ENCODE results near the gene CHAC2. TPM values are rescaled to one million over a fixed set of nuclear protein-coding genes. Genes with fewer than 3 reads are reported as not detected.
A peak's percentile ranks its signal among the peaks of the same experiment; 100 is the strongest.

The CHAC2 gene
- total and polyA plus RNA-seq, 2 of the 4 experiments (the other 2 are of a cell fraction) = 2.4 to 3.9 TPM

DNA sequence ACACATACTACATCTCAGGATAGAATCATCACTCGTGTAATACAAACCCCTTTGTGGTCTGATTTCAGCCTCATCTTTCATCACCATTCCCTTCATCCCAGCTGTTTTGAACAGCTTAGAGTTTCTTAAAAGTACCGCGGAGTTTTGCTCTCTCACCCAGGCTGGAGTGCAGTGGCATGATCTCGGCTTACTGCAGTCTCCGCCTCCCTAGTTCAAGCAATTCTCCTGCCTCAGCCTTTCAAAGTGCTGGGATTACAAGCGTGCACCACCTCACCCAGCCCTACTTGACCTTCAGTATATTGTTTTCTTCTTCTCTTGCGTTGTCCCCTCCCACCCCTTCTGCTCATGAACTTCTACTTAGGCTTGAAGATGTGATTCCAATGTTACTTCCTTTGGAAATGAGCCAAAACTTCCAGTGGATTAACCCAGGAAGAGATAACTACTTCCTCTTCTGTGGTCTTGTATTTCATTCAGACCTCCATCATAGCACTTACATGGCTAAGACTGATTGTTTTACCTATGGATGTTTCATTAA lies 35.1 kb downstream of the CHAC2 start:
- no peak overlapping the region for H2BK15ac ChIP-seq (ENCODE audit: low read depth, low read length)
- no TSS peak for BruUV-seq (replicated peaks)
- H4K20me1 ChIP-seq (ENCODE audit: insufficient read depth, low read length) = no peaks in the 10 kb centered on the region
- ATAC-seq (ENCODE audit: low read depth) = peak; percentile 77
- H3K4me3 ChIP-seq (ENCODE audit: insufficient read depth, low read depth, low read length) = no peak overlapping the region
- H3K4ac ChIP-seq (ENCODE audit: low read depth, low read length) = no peak overlapping the region
- no peak overlapping the region for H3K14ac ChIP-seq (replicated peaks; ENCODE audit: low read depth, low read length)
- H4K91ac ChIP-seq (ENCODE audit: insufficient read depth, low read depth, low read length) = no peak overlapping the region
- no peak overlapping the region for H3K18ac ChIP-seq (ENCODE audit: low read depth, low read length)
- H2BK20ac ChIP-seq (ENCODE audit: low read depth, low read length) = no peak overlapping the region
- no peak overlapping the region for H3K23ac ChIP-seq (ENCODE audit: low read depth, low read length)
- no peak overlapping the region for H3K27ac ChIP-seq (ENCODE audit: insufficient read depth, low read length)
- H3K9me1 ChIP-seq (ENCODE audit: insufficient read depth, low read length) = no peaks in the 10 kb centered on the region
- in situ Hi-C loops (cut with MboI; ENCODE audit: low sequenced_read_pairs) (no loop called here), dilution Hi-C loops (cut with HindIII; ENCODE audit: low sequenced_read_pairs, unreplicated experiment) (no loop called here), intact Hi-C loops (cut with micrococcal nuclease) (no loop called here)
- ChIA-PET CTCF (interaction anchor here (0.6 kb wide), 1 partner anchor 63 kb away, joined by 7 read pairs; no protein-coding TSS in a partner anchor), POLR2A (ENCODE audit: unreplicated experiment) (no interaction called here)
- DNase-seq = peak; percentile 27
- H2BK5ac ChIP-seq (ENCODE audit: low read depth, low read length, poor library complexity, severe bottlenecking) = no peak overlapping the region
- no peak overlapping the region for H2AFZ ChIP-seq (replicated peaks; ENCODE audit: low read length, poor library complexity)
- H3K36me3 ChIP-seq (ENCODE audit: control insufficient read depth, insufficient read depth, low read length) = peaks cover 27% of the 10 kb centered on the region
- no peak overlapping the region for H4K8ac ChIP-seq (ENCODE audit: low read depth in 2 of 2, low read length in 2 of 2)
- 31% methylated on average over 4 of the region's 7 CpGs; no CpG with 5 or more reads in 1 of the 2 experiments for WGBS, 2 experiments (ENCODE audit: extremely low coverage in 2 of 2, insufficient read length in 1 of 2)
- TF ChIP-seq MXI1 (IDR thresholded peaks at IDR 0.05; ENCODE audit: borderline replicate concordance, low read depth, low read length) (no peak), MAFK (IDR thresholded peaks at IDR 0.05; ENCODE audit: low read depth, low read length) (no peak), MAZ (IDR thresholded peaks at IDR 0.05; ENCODE audit: borderline replicate concordance, low read depth, low read length) (no peak), CHD1 (IDR thresholded peaks at IDR 0.05; ENCODE audit: low read depth, low read length) (no peak), RAD21 (IDR thresholded peaks at IDR 0.05; ENCODE audit: low read length) (no peak), RFX5 (IDR thresholded peaks at IDR 0.05; ENCODE audit: low read depth, low read length) (no peak)
- TF ChIP-seq, protein P1, sequence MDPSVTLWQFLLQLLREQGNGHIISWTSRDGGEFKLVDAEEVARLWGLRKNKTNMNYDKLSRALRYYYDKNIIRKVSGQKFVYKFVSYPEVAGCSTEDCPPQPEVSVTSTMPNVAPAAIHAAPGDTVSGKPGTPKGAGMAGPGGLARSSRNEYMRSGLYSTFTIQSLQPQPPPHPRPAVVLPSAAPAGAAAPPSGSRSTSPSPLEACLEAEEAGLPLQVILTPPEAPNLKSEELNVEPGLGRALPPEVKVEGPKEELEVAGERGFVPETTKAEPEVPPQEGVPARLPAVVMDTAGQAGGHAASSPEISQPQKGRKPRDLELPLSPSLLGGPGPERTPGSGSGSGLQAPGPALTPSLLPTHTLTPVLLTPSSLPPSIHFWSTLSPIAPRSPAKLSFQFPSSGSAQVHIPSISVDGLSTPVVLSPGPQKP (IDR thresholded peaks at IDR 0.05; ENCODE audit: borderline replicate concordance, low read depth, low read length) = no peak
- TF ChIP-seq, protein P2, sequence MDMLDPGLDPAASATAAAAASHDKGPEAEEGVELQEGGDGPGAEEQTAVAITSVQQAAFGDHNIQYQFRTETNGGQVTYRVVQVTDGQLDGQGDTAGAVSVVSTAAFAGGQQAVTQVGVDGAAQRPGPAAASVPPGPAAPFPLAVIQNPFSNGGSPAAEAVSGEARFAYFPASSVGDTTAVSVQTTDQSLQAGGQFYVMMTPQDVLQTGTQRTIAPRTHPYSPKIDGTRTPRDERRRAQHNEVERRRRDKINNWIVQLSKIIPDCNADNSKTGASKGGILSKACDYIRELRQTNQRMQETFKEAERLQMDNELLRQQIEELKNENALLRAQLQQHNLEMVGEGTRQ (IDR thresholded peaks at IDR 0.05; ENCODE audit: low read depth, low read length) = no peak
- no peak overlapping the region for H2AK5ac ChIP-seq (ENCODE audit: low read depth, low read length)
- no peaks in the 10 kb centered on the region for H3K9me3 ChIP-seq (ENCODE audit: control insufficient read depth, insufficient read depth, low read length)
- no peak overlapping the region for H3K9ac ChIP-seq (ENCODE audit: low read depth, low read length)
- H2BK120ac ChIP-seq (ENCODE audit: low read depth, low read length) = no peak overlapping the region
- no peaks in the 10 kb centered on the region for H3K27me3 ChIP-seq (ENCODE audit: control insufficient read depth, insufficient read depth, low read length)
- no peak overlapping the region for H3K56ac ChIP-seq (ENCODE audit: extremely low read depth, insufficient read depth, low read length)
- no peak overlapping the region for H2AK9ac ChIP-seq (replicated peaks; ENCODE audit: low read depth, low read length, poor library complexity)
- no peaks in the 10 kb centered on the region for H3K4me1 ChIP-seq (ENCODE audit: control insufficient read depth, insufficient read depth, low read length)
- peaks cover 6 to 15% of the 10 kb centered on the region in 2 experiments; a peak in 3 of 4 replicates for H3K79me1 ChIP-seq (ENCODE audit: low read depth in 1 of 2, low read length in 2 of 2)
- no peak overlapping the region for H3K4me2 ChIP-seq (ENCODE audit: low read depth, low read length)
- no peak overlapping the region for H4K5ac ChIP-seq (ENCODE audit: low read depth, low read length)

Data from IMR-90 (cell line).